Endodermal cell (in vitro differentiated cells): ENCODE results near the gene DOCK10. TPM values are rescaled to one million over a fixed set of nuclear protein-coding genes. Genes with fewer than 3 reads are reported as not detected.

Experiments
- DNase-seq: peaks from one replicate; pipeline ENCODE4 v3.0.0-alpha.2; 2017
- H3K27ac ChIP-seq: 2 replicates; pipeline ENCODE4 v1.5.1; 2013; ENCODE audit warnings: mild to moderate bottlenecking, low read depth, low read length, moderate library complexity
- H3K27me3 ChIP-seq: 2 replicates; pipeline ENCODE4 v1.6.1; 2013; ENCODE audit warnings: mild to moderate bottlenecking, low read length, moderate library complexity; ENCODE audit not compliant: insufficient read depth, control insufficient read depth, poor library complexity, severe bottlenecking
- H3K36me3 ChIP-seq: 2 replicates; pipeline ENCODE4 v1.7.0; 2013; ENCODE audit warnings: mild to moderate bottlenecking, low read length, moderate library complexity; ENCODE audit not compliant: control insufficient read depth, insufficient read depth
- H3K4me1 ChIP-seq: one replicate; pipeline ENCODE4 v1.7.0; 2013; ENCODE audit warnings: low read length; ENCODE audit not compliant: control insufficient read depth, insufficient read depth
- H3K4me3 ChIP-seq: 2 replicates; pipeline ENCODE4 v1.5.1; 2013; ENCODE audit warnings: mild to moderate bottlenecking, low read length, moderate library complexity
- H3K9ac ChIP-seq: 2 replicates; pipeline ENCODE4 v1.6.1; 2013; ENCODE audit warnings: mild to moderate bottlenecking, low read length, moderate library complexity; ENCODE audit not compliant: poor library complexity, severe bottlenecking; ENCODE audit errors: extremely low read depth
- H3K9me3 ChIP-seq: 2 replicates; pipeline ENCODE4 v1.6.1; 2013; ENCODE audit warnings: mild to moderate bottlenecking, low read length, moderate library complexity; ENCODE audit not compliant: control insufficient read depth
- H3K27ac Mint-ChIP-seq: 2 replicates; pipeline ENCODE4 v1.8.0; 2020; ENCODE audit warnings: mixed read lengths
- H3K27me3 Mint-ChIP-seq: 2 replicates; pipeline ENCODE4 v1.8.0; 2021; ENCODE audit warnings: mild to moderate bottlenecking, mixed read lengths; ENCODE audit not compliant: insufficient read depth
- H3K36me3 Mint-ChIP-seq: 2 replicates; pipeline ENCODE4 v1.8.0; 2020; ENCODE audit warnings: low read depth, mixed read lengths
- H3K4me1 Mint-ChIP-seq: 2 replicates; pipeline ENCODE4 v1.8.0; 2020; ENCODE audit warnings: mixed read lengths
- H3K4me3 Mint-ChIP-seq: 2 replicates; pipeline ENCODE4 v1.8.0; 2020; ENCODE audit warnings: mild to moderate bottlenecking, moderate library complexity, mixed read lengths
- H3K9me3 Mint-ChIP-seq: 2 replicates; pipeline ENCODE4 v1.8.0; 2020; ENCODE audit warnings: mild to moderate bottlenecking, mixed read lengths
- WGBS, 2 experiments: methylation state at CpG; one replicate each; pipeline versions ENCODE4 v1.1.5 to v1.1.7; 2013; ENCODE audit warnings: missing lambda C conversion rate in 2 of 2, mixed read lengths in 1 of 2; ENCODE audit not compliant: insufficient coverage in 1 of 2, insufficient read length in 1 of 2; 5-methylcytosine and 5-hydroxymethylcytosine counted together
- total RNA-seq, 2 donors: library from RNA; stranded (reverse); fragmentation: NEBNext Ultra II Directional in 1 of 2; extraction: Animal tissue kit (Norgen Biotek cat#: 25700) in 1 of 2; gene quantifications; 2 replicates in 1 of 2; 3 replicates in 1 of 2; pipeline ENCODE4 v1.2.1, GENCODE V29; 2021
- TF ChIP-seq, protein P1 (sequence below): fragments of 200-600 bp; sonication (generic); conservative IDR thresholded peaks from 2 replicates; pipeline ENCODE4 v1.5.0; 2021; ENCODE audit warnings: antibody characterized with exemption, mild to moderate bottlenecking

The DOCK10 gene
- total RNA-seq, 2 donors from 2014 or later = 0.44 to 1.4 TPM

DNA sequence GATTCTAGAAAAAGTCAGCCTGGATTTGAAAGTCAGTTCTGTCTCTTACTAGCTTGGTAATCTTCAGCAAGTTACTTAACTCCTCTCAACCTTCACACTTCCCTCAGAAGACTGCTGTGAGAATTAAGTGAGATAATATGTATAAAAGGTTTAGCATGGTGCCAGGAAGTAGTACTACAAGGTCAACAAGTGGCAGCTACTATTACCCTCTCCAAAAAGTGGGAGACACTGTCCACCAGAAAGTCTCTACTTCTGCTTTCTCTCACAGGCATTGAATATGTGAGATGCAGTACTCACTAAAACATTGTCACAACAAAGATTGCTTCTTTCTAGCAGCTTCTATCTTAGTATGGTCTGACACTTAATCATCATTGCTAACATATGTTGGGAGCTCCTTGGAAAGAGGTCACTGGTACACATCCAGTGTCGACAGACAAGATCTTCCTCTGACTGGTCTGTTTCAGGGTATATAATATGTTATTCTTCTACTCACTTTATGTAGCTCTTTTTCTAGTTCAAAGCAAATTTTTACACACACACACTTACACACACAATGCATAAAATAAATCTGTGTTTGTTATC is 47.9 kb downstream of the DOCK10 start:
- H3K4me1 Mint-ChIP-seq = peaks cover 16% of the 10 kb centered on the region
- no peak overlapping the region for H3K4me3 Mint-ChIP-seq
- no peak for DNase-seq
- Histone ChIP-seq H3K4me1 (no peaks in the 10 kb centered on the region), H3K27me3 (peaks cover 11% of the 10 kb centered on the region), H3K27ac (no peak overlapping the region), H3K36me3 (no peaks in the 10 kb centered on the region), H3K4me3 (no peak overlapping the region), H3K9ac (no peak overlapping the region), H3K9me3 (no peaks in the 10 kb centered on the region)
- WGBS, 2 experiments = 100% methylated on average over 1 of the region's 1 CpG; no CpG with 5 or more reads in 1 of the 2 experiments
- TF ChIP-seq, protein P1, sequence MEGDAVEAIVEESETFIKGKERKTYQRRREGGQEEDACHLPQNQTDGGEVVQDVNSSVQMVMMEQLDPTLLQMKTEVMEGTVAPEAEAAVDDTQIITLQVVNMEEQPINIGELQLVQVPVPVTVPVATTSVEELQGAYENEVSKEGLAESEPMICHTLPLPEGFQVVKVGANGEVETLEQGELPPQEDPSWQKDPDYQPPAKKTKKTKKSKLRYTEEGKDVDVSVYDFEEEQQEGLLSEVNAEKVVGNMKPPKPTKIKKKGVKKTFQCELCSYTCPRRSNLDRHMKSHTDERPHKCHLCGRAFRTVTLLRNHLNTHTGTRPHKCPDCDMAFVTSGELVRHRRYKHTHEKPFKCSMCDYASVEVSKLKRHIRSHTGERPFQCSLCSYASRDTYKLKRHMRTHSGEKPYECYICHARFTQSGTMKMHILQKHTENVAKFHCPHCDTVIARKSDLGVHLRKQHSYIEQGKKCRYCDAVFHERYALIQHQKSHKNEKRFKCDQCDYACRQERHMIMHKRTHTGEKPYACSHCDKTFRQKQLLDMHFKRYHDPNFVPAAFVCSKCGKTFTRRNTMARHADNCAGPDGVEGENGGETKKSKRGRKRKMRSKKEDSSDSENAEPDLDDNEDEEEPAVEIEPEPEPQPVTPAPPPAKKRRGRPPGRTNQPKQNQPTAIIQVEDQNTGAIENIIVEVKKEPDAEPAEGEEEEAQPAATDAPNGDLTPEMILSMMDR = no peak
- no peaks in the 10 kb centered on the region for H3K9me3 Mint-ChIP-seq
- no peaks in the 10 kb centered on the region for H3K36me3 Mint-ChIP-seq
- H3K27ac Mint-ChIP-seq = no peak overlapping the region
- H3K27me3 Mint-ChIP-seq = peaks cover 15% of the 10 kb centered on the region

DNA sequence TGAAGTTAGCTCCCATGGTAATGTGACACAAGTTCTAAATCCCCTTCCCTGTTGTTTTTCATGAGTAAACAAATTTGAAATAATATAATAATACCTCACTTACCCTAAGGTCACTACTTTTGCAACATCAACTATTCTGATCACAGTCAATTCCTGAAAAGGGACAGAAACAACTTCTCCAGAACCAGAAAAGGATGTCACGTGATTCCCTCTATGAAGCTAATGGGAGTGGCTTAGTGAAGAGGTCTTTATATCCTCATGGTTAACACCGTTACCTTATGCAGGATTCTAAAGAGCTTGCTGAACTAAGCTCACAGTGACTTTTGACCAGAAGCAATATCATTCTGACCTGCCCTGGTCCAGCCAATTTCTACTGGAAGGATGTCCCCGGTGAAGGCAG is 51.6 kb downstream of the DOCK10 start:
- DNase-seq = no peak
- Mint-ChIP-seq H3K4me1 (peaks cover 17% of the 10 kb centered on the region), H3K27me3 (peaks cover 5% of the 10 kb centered on the region), H3K27ac (no peak overlapping the region), H3K36me3 (no peaks in the 10 kb centered on the region), H3K4me3 (no peak overlapping the region), H3K9me3 (no peaks in the 10 kb centered on the region)
- 97 to 100% methylated on average over 3 of the region's 3 CpGs for WGBS, 2 experiments
- Histone ChIP-seq H3K4me1 (no peaks in the 10 kb centered on the region), H3K27me3 (no peaks in the 10 kb centered on the region), H3K36me3 (no peaks in the 10 kb centered on the region), H3K27ac (no peak overlapping the region), H3K4me3 (no peak overlapping the region), H3K9me3 (no peaks in the 10 kb centered on the region), H3K9ac (no peak overlapping the region)
- TF ChIP-seq, protein P1 = no peak

DNA sequence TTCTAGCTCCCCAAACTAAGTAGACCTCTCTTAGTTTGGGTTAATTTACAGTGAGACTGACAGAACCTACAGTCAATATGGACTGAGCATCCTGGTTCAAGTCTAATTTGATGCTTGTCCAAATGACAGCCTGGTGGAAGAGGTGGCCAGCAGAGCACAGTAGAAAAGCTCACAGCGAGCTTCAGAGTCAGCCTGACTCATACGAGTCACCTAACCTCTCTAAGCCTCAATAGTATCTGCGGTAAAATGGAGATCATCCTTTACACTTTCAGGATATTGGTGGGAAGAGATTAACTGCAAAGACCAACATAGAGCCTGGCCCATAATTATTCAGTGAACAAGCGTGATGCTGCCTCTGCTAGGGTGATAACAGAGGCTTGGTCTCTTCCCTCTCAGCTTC is 54.5 kb downstream of the DOCK10 start:
- H3K9ac ChIP-seq = no peak overlapping the region
- Mint-ChIP-seq H3K27me3 (peaks cover 6% of the 10 kb centered on the region), H3K4me3 (no peak overlapping the region), H3K9me3 (no peaks in the 10 kb centered on the region), H3K27ac (no peak overlapping the region), H3K36me3 (no peaks in the 10 kb centered on the region), H3K4me1 (peaks cover 12% of the 10 kb centered on the region)
- H3K4me1 ChIP-seq = no peaks in the 10 kb centered on the region
- no peak overlapping the region for H3K4me3 ChIP-seq
- TF ChIP-seq, protein P1 = no peak
- H3K27me3 ChIP-seq = no peaks in the 10 kb centered on the region
- H3K9me3 ChIP-seq = no peaks in the 10 kb centered on the region
- H3K27ac ChIP-seq = no peak overlapping the region
- DNase-seq = no peak
- 75 to 92% methylated on average over 2 to 4 of the region's 4 CpGs for WGBS, 2 experiments
- no peaks in the 10 kb centered on the region for H3K36me3 ChIP-seq
